ENCODE results near the gene SERPINA1. TPM values are rescaled to one million over a fixed set of nuclear protein-coding genes. Genes with fewer than 3 reads are reported as not detected.

The SERPINA1 gene
- total RNA-seq, 1 donor from 2014 or later: 4.4 TPM

GRCh38 chr14:94337274-94337673 lies 51.1 kb downstream of the SERPINA1 start:
- H3K27ac ChIP-seq (replicated peaks): no peak overlapping the region
- peaks cover 7% of the 10 kb centered on the region for H3K4me1 ChIP-seq
- H3K4me3 ChIP-seq: no peak overlapping the region
- no peak for DNase-seq
- no peak for TF ChIP-seq CTCF (IDR thresholded peaks at IDR 0.05; ENCODE audit: borderline replicate concordance)
- no peaks in the 10 kb centered on the region for H3K9me3 ChIP-seq (replicated peaks)
- H3K36me3 ChIP-seq: no peaks in the 10 kb centered on the region
- intact Hi-C loops (cut with micrococcal nuclease): no loop called here
- H3K27me3 ChIP-seq (ENCODE audit: low read depth): peaks cover 15% of the 10 kb centered on the region

GRCh38 chr14:94334872-94335271 lies 53.5 kb downstream of the SERPINA1 start:
- no peak for DNase-seq
- Histone ChIP-seq H3K9me3 (replicated peaks) (no peaks in the 10 kb centered on the region), H3K27ac (replicated peaks) (no peak overlapping the region), H3K4me1 (no peaks in the 10 kb centered on the region), H3K4me3 (no peak overlapping the region), H3K36me3 (no peaks in the 10 kb centered on the region), H3K27me3 (ENCODE audit: low read depth) (peaks cover 33% of the 10 kb centered on the region)
- TF ChIP-seq CTCF (IDR thresholded peaks at IDR 0.05; ENCODE audit: borderline replicate concordance): no peak
- intact Hi-C loops (cut with micrococcal nuclease): no loop called here

- Histone ChIP-seq H3K27ac (replicated peaks) (no peak overlapping the region), H3K9me3 (replicated peaks) (no peaks in the 10 kb centered on the region), H3K4me1 (no peaks in the 10 kb centered on the region), H3K27me3 (ENCODE audit: low read depth) (peaks cover 33% of the 10 kb centered on the region), H3K36me3 (no peaks in the 10 kb centered on the region), H3K4me3 (no peak overlapping the region)
- no peak for DNase-seq
- no peak for TF ChIP-seq CTCF (IDR thresholded peaks at IDR 0.05; ENCODE audit: borderline replicate concordance)
- intact Hi-C loops (cut with micrococcal nuclease): no loop called here
These were observed 55.8 kb downstream of the SERPINA1 start for GRCh38 chr14:94332587-94332986.

- peaks cover 29% of the 10 kb centered on the region for H3K27me3 ChIP-seq (ENCODE audit: low read depth)
- no peaks in the 10 kb centered on the region for H3K4me1 ChIP-seq
- H3K9me3 ChIP-seq (replicated peaks): no peaks in the 10 kb centered on the region
- H3K36me3 ChIP-seq: no peaks in the 10 kb centered on the region
- no peak for TF ChIP-seq CTCF (IDR thresholded peaks at IDR 0.05; ENCODE audit: borderline replicate concordance)
- no peak for DNase-seq
- intact Hi-C loops (cut with micrococcal nuclease): no loop called here
- no peak overlapping the region for H3K27ac ChIP-seq (replicated peaks)
- no peak overlapping the region for H3K4me3 ChIP-seq
These were observed 56.3 kb downstream of the SERPINA1 start for GRCh38 chr14:94332063-94332583.

- no peak for DNase-seq
- no peak overlapping the region for H3K27ac ChIP-seq (replicated peaks)
- intact Hi-C loops (cut with micrococcal nuclease): no loop called here
- no peaks in the 10 kb centered on the region for H3K4me1 ChIP-seq
- H3K4me3 ChIP-seq: no peak overlapping the region
- peaks cover 3% of the 10 kb centered on the region for H3K9me3 ChIP-seq (replicated peaks)
- no peaks in the 10 kb centered on the region for H3K36me3 ChIP-seq
- TF ChIP-seq CTCF (IDR thresholded peaks at IDR 0.05; ENCODE audit: borderline replicate concordance): no peak
- H3K27me3 ChIP-seq (ENCODE audit: low read depth): peaks cover 27% of the 10 kb centered on the region
These were observed 56.9 kb downstream of the SERPINA1 start for GRCh38 chr14:94331462-94331861.

Data from left ventricle myocardium inferior (tissue), 1 donor.